GM12873 (cell line): ENCODE data around the gene SERP2.

ENCODE experiments used
- CTCF ChIP-seq: IDR thresholded peaks from 2 replicates; pipeline ENCODE4 v1.5.1; 2012; ENCODE audit warnings: low read depth, mild to moderate bottlenecking, moderate library complexity, low read length, control low read depth; ENCODE audit not compliant: insufficient read depth; ENCODE audit errors: missing control alignments

SERP2 gene

GRCh38 chr13:44368062-44368591 is 5.5 kb upstream of the SERP2 start:
- TF ChIP-seq CTCF = no peak

GRCh38 chr13:44368599-44369368 is 4.8 kb upstream of the SERP2 start:
- no peak for TF ChIP-seq CTCF

- TF ChIP-seq CTCF = no peak
Measured at GRCh38 chr13:44371421-44371820, 2.2 kb upstream of the SERP2 start.

- no peak for TF ChIP-seq CTCF
Measured at GRCh38 chr13:44373247-44373600, 400 bp upstream of the SERP2 start.

- TF ChIP-seq CTCF = no peak
Measured at GRCh38 chr13:44374348-44374712, 706 bp downstream of the SERP2 start.

- no peak for TF ChIP-seq CTCF
Measured at GRCh38 chr13:44378277-44378676, 4.7 kb downstream of the SERP2 start.

- TF ChIP-seq CTCF = no peak
Measured at GRCh38 chr13:44379885-44380284, 6.3 kb downstream of the SERP2 start.
